Measurements from ENCODE around the gene HBD.

DNA sequence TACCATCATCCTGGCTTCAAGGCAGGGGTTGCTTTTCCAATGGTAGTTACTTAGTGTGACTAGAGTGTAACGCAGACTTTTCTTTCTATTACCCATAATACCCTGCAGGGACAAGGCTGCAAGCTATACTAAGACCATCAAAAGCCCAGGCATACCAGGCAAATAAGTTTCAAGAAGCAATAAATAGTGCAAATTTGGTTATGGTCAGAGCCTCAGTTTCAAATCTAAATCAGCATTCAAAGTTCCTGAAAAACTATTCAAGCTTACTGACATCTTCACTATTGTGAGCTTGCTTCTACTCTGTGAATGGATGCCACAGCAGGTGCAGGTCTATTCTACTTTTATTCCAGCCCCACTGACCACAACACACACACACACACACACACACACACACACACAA is 4.9 kb downstream of the HBD start:
- no peak for TF ChIP-seq EZH2 (IDR thresholded peaks at IDR 0.05; ENCODE audit: insufficient read depth, poor library complexity, severe bottlenecking)
- TF ChIP-seq EZH2phosphoT487 (IDR thresholded peaks at IDR 0.05; ENCODE audit: insufficient read depth, low read depth), result no peak
